Activated T-cell treated with anti-CD3 and anti-CD28 coated beads, Interleukin-2, amount 50 U/mL, for 48 hours (primary cell): Measurements from ENCODE around the gene GRB2.
"Not testable (repeated sequence)": the region's sequence is repeated elsewhere in the genome, so short reads cannot be mapped to it uniquely, and the experiment has no call there.

Source experiments
- DNase-seq, 2 experiments: peaks; one replicate each; pipeline ENCODE4 v3.0.0-alpha.2; 2020

Gene GRB2

DNA sequence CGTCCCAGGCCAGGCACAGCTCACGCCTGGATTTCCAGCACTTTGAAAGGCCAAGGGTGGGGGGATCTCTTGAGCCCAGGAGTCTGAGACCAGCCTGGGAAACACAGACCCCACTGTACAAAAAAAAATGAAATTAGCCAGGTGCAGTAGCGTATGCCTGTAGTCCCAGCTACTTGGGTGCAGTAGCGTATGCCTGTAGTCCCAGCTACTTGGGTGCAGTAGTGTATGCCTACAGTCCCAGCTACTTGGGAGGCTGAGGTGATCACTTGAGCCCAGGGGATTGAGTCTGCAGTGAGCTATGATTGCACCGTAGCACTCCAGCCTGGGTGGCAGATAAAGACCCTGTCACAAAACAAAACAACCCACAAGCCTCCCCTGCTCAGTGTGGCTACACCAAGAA, 89.2 kb downstream of the GRB2 start:
- DNase-seq, result no peak

DNA sequence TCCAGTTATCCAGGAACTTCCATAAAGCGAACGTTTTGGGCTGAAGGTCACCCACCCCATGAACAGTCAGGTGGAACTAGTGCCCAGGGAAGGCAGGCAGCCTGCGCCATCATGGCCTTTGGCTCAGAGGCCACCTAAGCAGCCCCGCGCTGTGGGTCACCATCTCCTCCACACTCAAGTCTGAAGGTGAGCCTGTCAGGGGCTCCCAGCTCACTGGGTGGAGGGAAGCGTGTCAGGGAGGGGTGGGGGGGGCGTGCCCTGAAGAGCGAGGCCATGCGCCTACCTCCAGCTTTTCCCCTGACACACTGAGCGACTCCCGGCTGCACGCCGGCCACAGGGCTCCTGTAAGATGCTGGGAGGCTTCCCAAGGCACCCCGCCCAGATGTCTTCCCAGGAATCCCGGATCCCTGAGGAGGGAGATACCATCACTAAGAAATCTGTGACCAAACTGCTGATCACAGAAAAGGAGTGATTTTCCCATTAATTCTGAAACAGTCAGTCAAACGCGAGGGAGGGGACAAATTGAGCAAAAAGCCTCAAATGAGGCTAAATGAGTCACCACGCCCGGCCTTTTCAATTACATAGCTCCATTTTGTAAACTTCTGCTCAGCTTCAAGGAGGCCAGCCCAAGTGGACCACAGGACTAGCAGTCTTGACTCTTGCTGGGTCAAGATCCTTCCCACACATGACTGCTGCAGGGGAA, 89.8 kb downstream of the GRB2 start:
- DNase-seq, result peak; percentile 51 to 54

DNA sequence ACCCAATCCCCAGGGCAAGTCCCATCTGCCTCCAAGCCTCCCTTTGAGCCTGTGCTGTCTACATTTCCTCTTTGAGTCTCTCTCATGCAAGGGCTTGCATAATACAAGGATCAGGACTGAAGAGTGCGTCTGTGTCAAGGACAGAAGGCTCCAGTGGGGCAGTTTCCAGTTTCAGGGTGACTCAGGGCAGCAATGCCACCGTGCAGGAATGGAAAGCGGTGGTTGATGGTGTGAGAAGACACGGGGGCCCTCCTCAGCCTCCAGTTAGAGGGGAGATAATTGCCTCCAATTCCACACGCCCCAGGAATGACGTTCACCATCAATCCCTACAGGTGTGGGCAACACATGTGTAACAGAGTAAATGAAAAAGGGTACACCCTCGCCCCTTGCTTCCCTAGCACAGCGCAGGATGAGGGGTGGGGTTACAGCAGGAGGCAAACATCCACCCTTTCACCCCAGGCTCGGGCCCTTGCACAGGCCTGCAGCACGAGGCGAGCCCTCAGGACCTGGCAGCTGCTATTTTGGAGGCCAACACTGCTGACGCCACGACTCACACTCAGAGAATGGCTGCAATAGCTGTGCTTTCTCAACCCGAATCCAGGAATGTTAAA, 91.4 kb downstream of the GRB2 start:
- DNase-seq, result no peak

DNA sequence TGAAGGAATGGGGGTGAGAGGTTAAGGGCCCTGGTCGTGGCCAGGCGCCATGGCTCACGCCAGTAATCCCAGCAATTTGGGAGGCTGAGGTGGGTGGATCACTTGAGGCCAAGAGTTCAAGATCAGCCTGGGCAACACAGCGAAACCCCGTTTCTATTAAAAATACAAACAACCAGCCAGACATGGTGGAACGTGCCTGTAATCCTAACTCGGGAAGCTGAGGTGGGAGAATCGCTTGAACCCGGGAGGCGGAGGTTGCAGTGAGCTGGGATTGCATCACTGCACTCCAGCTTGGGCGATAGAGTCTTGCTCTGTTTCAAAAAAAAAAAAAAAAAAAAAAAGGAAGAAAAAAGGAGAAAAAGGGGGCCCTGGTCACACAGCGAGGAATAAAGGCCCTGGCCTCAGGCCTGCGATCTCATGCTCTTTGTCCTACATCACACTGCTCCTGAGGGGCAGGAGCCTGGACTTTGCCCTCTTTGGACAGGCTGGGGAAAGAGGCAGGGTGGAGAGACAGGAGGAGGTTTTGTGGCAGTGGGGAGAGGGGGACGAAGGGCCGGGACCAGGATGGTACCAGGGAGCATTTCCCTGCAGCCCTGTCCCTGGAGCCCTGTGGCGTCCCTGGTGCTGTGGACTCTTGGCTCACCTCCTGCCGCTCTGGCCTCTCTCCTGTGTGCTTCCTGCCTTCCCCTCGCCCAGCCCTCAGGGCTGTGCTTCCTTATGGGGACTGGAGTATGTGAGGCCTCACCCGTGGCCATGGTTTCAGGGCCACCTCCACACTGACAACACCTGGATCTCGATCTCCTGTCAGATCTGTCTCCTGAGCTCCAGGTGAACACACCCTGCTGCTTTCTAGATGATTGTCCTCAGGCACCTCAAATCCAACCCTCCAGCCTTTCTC, 96.5 kb downstream of the GRB2 start:
- no peak for DNase-seq

DNA sequence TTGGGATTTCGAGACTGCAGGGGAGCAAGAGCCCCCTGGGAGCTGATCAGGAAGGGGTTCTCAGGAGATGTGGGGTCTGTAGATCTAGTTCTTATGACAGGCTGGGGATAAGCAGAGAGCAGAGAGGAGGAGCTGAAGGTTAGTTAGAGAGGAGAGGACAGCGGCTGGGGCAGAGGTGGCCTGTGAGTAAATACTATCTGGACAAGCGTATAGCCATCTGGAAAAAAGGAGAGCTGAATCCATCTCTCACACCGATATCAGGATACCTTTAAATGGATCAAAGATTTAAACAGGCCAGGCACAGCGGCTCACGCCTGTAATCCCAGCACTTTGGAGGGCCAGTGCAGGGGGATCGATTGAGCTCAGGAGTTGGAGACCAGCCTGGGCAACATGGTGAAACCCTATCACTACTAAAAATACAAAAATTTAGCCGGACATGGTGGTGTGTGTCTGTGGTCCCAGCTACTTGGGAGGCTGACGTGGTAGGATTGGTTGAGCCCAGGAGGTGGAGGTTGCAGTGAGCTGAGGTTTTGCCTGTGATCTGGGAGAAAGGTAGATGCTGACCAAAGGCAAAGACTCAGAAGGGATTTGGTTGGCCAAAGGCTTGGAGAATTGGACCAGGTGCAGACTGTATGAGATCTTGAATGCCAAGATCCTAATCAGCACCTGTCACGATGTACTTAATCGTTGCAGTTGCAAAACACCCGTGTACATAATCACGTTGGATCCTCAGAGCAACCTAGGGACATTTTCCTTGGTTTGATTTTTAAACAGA, 97.3 kb downstream of the GRB2 start:
- DNase-seq, result no peak

DNA sequence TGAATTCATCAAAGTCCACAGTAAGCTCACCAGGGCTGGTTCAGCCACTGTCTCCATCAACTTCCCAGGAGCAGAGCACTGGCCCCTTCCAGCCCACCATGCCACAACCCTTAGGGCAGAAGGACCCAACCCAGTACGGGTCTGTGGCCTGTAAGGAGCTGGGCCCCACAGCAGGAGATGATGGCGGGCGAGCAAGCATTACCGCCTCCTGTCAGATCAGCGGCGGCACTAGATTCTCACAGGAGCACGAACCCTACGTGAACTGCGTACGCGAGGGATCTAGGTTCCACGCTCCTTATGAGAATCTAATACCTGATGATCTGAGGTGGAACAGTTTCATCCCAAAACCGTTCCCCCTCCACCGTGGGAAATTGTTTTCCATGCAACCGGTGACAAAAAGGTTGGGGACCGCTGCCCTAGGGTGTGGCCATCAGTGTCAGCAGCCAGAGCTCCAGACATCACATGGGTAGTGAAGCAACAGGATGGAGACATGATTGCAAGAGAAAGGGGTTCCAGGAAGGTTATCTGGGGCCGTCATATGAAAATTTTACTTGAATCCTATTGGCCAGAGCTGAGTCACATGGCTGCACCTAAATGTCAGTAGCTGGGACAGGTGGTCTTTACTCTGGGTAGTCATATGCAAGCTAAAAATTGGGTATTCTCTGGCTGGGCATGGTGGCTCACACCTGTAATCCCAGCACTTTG, 103.8 kb downstream of the GRB2 start:
- no peak for DNase-seq

DNA sequence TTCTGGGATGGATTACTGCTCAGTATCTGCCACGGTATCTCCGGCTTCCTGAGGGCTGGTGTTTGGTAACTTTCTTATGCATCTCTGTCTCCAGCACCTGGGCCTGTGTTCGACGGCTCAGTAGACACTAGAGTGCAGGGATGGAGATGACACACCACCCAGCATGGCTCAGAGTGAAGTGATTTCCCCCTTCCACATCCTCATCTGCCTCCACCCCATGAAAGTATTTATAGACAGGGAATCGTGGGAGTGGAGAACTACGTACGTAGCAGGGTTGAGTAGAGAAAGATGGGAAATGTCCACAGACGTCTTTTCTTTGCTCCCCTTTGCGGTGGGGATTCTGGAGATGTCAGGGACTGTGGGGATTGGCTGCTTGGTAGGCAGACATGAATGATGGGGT, 104.4 kb downstream of the GRB2 start:
- no peak for DNase-seq

DNA sequence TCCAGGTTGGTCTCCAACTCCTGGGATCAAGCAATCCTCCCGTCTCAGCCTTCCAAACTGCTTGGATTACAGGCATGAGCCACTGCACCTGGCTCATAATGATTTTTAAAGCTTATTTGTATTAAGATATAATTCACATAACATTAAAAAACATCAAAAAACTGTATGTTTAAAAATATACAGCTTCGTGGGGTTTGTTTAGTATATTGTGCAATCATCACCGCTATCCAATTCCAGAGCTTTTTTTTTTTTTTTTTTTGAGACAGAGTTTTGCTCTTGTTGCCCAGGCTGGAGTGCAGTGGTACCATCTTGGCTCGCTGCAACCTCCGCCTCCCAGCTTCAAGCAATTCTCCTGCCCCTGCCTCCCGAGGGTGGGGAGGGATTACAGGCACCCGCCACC, 105.2 kb downstream of the GRB2 start:
- DNase-seq, result no peak

DNA sequence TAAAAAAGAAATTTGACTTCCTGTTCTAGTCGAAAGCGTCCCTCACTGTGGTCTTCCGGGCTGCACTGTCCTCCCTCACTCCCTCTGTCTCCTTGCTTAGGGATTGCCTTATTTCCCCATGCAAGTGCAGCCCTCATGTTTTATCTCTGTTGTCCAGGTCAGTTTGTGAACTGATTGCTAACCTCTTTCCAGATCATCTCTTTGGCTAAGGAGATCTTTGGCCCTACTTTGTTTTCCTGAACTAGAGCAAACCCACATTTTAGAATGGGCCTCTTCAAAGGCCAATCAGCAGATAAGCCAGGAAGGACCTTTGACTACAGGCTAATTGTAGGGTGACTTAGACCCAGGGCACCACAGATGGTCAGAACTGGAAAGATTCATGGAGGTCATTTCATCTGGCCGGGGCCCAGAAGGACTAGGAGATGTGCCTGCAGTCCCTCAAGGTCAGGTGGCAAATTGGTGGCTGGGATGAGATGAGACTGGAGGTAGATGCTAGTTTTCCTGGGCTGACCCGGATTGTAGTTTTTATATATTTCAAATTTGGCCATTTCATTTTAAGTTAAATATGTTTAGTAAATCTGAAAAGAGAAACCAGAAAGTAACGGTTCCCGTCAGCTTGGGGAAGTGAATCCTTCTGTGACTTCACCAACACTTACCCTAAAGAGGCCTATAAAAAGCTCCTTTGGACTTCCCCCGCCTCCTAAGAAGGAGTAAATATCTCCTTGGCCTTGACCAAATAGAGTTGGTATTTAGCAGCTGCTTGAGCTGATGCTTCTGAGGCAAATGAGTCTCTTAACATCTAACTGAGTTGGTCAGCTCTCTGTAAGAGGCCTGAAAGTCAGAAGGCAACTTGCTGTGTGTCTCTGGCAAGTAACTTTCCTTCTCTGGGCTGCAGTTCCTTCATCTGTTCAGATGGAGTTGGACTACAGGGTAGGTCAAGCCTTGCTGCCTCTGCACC, 110.0 kb downstream of the GRB2 start:
- peak; percentile 41 to 45 for DNase-seq

DNA sequence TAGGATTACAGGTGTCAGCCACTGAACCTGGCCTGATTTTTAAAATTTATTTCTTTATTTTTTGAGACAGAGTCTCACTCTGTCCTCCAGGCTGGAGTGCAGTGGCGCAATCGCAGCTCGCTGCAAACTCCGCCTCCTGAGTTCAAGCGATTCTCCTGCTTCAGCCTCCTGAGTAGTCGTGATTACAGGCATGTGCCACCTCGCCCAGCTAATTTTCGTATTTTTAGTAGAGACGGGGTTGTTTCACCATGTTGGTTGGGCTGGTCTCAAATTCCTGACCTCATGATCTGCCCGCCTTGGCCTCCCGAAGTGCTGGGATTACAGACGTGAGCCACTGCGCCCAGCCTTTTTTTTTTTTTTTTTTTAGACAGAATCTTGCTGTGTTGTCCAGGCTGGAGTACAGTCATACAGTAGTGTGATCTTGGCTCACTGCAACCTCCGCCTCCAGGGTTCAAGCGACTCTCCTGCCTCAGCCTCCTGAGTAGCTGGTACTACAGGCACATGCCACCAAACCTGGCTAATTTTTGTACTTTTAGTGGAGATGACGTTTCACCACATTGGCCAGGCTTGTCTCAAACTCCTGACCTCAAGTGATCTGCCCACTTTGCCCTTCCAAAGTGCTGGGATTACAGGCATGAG, 112.5 kb downstream of the GRB2 start:
- DNase-seq, result not testable (repeated sequence)

DNA sequence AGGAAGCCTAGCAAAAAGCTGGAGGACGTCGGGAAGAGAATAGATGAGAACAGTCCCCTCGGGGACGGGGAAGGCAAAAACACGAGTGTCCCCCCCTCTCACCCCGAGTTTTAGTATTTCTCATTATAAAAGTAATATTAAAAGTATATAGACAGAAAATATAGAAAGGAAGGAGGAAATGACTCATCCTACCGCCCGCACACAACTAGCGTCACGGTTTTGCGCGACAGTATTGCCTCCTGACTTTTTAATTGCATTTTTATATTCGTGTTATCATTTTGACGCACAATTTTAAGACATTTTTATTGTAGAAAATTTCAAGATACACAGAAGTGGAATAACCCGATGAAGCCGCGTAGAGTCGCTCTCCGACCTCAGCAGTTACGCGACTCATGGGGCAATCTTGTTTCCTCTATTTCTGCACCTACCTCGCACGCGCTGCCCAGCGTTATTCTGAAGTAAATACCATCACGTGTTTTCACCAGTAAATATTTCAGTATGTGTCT, 115.6 kb downstream of the GRB2 start:
- DNase-seq, result no peak

DNA sequence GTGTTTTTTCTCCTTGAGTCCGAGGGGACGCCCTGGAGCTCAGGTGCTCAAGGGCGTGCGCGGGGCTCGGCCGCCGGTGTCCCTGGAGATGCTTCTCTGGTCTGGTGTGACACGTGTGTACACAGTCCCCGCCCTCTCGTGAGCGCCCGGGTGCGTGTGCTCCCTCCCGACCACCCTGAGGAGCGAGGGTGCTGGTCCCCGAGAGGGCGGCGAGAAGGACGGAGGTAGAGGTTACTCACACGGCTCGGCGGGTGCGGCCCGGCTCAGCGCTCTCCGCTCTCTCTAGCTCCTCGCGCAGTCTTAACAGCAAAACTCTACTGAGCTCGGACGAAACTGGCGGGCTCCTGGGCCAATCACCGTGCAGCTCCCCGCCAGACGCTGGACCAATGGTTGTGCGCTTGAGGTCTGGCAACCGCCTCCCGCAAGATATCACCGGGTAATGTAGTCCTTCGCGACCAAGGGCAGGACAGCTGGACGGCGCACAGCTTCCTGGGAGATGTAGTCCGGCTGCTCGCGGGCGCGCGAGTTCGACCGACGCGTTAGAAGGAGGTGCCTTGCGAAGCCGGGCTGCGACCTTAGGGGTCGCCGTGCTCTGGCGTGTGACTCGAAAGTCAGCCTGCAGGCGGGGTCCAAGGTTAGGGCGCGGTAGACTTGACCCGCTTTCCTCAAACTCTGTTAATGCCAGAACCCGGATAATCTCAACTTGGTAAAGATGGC, 116.2 kb downstream of the GRB2 start, which contains the start of gene SLC25A19:
Gene SLC25A19 (minus strand): TSS at position 319 of the 717 bp plus-strand sequence. CDS start 2,669 bp downstream, outside the sequence.
- peak; percentile 94 to 97 for DNase-seq

DNA sequence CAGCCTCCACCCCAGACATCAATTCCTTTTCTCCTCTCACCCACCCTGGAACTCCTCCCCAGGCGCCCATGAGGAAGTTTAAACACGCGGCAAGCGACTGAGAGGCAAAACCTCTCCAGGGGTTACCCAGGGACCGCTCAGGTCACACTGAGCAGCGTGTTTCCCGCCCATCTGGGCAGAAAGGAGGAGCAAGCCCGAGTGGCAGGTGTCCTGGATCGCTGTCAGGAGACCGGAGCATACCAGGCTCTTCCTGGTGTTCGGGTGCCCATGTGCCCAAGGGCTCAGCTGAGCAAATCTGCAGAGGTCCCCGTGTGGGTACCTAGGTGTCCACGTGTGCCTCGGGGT, 116.7 kb downstream of the GRB2 start:
- peak; percentile 73 to 75 for DNase-seq

DNA sequence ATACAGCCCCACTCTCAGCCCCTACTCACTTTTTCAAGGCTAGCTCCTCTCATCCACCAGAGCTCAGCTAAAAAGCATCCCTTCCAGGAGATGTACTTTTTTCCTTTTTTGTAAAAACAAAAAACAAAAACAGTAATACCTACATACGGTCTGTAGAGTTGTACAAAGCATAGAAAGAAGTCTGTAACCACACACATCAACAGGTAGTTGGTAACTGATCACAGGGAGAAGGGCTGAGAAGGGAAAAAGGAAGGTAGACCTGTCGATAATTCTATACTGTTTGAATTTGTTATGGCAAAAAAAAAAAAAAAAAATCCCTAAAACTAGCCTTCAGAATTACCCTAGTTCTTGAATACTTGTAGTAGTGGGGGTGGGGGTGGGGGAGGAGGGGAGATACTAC, 117.1 kb downstream of the GRB2 start:
- DNase-seq, result no peak

DNA sequence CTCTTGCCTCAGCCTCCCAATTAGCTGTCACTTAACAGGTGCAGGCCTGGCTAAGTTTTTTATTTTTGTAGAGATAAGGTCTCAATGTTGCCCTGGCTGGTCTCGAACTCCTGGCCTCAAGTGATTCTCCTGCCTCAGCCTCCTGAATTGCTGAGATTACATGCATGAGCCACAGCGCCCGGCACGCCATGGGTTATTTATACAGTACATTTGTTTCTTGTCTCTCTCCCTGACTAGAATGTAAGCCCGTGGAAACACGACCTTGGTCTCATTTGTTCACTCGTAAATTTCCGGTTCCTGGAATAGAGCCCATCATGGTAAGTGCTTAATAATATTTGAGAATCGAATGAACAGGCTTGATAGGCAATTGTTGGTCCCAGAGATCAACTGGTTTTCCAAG, 118.3 kb downstream of the GRB2 start:
- DNase-seq, result no peak

DNA sequence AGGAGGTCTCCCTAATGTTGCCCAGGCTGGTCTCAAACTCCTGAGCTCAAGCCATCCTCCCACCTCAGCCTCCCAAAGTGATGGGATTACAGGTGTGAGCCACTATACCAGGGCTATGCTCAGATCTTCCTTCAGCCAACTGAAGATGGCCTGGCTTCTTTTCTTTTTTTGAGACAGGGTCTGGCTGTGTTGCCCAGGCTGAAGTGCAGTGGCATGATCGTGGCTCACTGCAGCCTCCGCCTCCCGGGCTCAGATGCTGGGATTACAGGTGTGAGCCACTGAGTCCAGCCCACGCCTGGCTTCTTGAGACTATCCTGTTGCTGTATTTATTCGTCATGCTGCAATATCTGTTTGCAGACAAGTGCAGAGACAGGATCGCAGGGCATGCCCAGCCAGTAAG, 120.4 kb downstream of the GRB2 start:
- DNase-seq, result no peak

DNA sequence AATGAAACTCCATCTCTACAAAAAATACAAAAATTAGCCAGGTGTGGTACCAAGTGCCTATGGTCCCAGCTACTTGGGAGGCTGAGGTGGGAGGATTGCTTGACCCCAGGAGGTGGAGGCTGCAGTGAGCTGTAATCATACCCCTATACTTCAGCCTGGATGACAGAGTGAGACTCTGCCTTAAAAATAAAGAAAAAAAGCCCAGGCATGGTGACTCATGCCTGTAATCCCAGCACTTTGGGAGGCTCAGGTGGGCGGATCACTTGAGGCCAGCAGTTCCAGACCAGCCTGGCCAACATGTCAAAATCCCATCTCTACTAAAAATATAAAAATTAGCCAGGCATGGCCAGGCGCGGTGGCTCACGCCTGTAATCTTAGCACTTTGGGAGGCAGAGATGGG, 125.3 kb downstream of the GRB2 start:
- DNase-seq, result not testable (repeated sequence)

DNA sequence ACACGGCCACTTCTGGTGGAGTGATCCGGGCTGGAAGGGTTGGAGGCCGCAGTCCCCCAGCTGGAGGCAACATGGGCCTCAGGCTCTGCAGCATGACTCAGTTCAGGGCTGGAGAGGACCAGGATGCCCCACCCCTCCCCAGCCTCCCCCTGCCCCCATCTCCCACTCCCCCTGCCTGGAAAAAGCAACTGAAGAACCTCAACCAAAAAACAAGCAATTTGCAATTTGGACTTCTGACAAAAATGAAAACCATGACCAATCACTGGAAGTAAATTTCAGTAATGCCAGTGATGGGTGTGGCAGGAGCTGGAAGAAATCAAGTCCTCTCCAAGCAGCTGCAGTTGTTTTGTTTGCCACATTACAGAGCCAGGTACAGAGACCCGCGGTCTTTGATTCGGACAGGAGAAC, 127.8 kb downstream of the GRB2 start:
- no peak for DNase-seq

DNA sequence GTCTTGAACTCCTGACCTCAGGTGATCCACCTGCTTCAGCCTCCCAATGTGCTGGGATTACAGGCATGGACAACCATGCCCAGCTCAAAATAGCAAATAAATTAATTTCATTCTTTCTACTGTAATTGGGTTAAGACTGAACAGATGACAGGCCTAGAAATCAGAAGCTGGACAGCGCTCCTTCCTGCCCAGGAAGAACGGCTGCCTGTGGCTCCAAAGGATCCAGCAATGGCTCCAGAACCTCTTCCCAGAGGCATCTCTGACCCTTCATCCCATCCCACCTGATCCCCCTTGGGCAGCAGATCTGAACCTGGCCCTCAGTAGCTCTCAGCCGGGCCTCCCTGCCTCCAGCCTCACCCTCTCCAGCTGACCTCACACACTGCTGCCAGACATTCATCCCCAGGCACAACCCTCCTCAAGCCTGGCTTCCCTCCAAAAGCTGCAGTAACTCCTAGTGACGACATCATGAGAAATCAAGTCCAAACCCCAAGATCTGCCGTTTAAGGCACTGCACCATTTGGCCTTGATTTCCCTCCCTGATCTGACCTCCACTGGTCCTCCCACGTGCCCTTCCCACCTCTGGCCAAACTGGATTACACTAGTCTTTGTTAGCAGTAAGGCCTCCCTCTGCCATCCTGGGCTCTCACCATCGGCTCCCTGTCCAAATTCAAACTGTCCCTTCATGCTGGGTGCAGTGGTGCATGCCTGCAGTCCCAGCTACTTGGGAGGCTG, 131.3 kb downstream of the GRB2 start:
- DNase-seq, result no peak
